RWPE1 (cell line): ENCODE data around the gene LEMD2.

Experiments used
- CTCF ChIA-PET: fragments of 350-600 bp; sonication (Branson Sonifier 250); formaldehyde crosslinking; extraction: SDS; loops from one replicate; lab custom pipeline; 2021; lab: Yijun Ruan, JAX
- POLR2A ChIA-PET: fragments of 400-600 bp; formaldehyde crosslinking; extraction: SDS; loops from one replicate; lab custom pipeline; 2020; ENCODE audit warnings: antibody characterized with exemption; ENCODE audit not compliant: low non-redundant PET; lab: Yijun Ruan, JAX
- DNase-seq: peaks from one replicate; pipeline ENCODE4 v3.0.0; 2012; ENCODE audit warnings: low spot score
- H3K27ac ChIP-seq: fragments of 450-650 bp; 2 replicates; pipeline ENCODE4 v1.5.1; 2017
- TF ChIP-seq, protein P1 (sequence below): fragments of 450-650 bp; conservative IDR thresholded peaks from 2 replicates; pipeline ENCODE4 v1.5.1; 2017; ENCODE audit warnings: low read depth, mild to moderate bottlenecking

LEMD2 gene

DNA sequence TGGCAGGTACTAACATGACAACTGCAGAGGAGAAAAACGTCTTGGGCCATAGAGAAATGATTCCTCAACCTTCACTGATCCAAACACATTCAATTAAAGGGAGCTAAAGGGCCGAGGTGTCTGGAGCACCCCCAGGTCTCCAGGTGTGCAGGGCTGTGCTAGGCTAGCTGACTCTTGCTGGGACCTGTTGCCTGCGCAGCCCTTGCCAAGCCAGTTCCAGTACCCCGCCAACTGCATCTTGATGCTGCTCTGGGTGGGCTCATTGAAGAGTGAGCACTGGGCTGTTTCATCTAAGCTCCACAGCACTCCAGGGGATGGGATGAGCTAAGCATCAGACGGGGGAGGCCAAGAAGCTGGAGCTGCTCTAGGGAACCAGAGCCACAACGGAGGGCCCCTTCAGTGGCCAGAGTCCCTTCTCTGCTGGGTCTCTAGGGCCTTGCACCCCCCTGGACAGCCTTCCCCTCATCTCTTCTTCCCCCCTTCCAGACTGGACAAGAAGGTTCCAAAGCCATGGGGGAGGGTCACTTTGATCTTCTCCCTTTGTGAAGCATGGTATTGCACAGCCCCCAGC lies 15.9 kb downstream of the LEMD2 start:
- no peak for DNase-seq
- TF ChIP-seq, protein P1, sequence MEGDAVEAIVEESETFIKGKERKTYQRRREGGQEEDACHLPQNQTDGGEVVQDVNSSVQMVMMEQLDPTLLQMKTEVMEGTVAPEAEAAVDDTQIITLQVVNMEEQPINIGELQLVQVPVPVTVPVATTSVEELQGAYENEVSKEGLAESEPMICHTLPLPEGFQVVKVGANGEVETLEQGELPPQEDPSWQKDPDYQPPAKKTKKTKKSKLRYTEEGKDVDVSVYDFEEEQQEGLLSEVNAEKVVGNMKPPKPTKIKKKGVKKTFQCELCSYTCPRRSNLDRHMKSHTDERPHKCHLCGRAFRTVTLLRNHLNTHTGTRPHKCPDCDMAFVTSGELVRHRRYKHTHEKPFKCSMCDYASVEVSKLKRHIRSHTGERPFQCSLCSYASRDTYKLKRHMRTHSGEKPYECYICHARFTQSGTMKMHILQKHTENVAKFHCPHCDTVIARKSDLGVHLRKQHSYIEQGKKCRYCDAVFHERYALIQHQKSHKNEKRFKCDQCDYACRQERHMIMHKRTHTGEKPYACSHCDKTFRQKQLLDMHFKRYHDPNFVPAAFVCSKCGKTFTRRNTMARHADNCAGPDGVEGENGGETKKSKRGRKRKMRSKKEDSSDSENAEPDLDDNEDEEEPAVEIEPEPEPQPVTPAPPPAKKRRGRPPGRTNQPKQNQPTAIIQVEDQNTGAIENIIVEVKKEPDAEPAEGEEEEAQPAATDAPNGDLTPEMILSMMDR: no peak
- ChIA-PET CTCF (interaction anchor here (0.6 to 5.4 kb wide), 5 partner anchors 11 to 383 kb away, joined by 3 to 41 read pairs (median 18); no protein-coding TSS in a partner anchor), POLR2A (no interaction called here)
- peak overlapping the region; percentile 94 for H3K27ac ChIP-seq

DNA sequence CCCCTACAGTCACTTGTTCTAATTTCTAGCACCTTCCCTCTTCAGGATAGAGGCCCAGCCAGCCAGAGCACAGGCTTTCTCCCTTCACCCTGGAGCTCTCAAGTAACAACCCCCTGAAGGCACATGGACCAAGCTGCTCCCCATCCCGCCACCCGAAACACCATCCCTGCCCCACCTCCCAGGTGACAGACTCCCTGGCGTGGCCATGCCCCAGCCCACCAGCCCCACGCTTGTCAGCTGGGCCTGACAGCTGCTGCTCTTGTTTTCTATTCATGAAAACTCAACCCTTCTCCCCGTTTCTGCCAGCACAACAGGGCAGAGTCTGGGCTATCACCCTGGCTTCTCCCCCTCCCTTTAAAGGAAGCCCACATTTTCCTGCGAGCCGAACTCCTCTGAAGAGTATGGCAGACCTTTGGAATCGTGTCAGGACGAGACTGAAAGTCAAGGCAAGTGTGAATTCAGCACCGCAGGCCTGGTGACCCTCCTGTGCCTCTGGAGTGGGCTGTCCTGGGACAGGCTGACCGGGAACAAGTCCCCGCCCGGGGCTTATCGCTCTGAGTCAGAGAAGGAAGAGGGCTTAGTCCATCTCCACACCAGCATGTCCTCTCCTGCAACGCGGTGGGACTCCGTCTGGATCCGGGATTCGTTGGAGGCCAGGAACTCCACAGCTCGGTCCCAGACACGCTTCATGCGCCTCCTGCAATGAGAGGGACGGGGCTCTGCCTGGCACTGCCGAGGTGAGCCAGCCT lies 16.7 kb downstream of the LEMD2 start:
- ChIA-PET CTCF (interaction anchor here (0.6 to 5.4 kb wide), 16 partner anchors 9 to 394 kb away, joined by 3 to 41 read pairs (median 6); partner anchors contain the start of gene IP6K3), POLR2A (no interaction called here)
- no peak for DNase-seq
- TF ChIP-seq, protein P1: no peak
- H3K27ac ChIP-seq: peak overlapping the region; percentile 94

DNA sequence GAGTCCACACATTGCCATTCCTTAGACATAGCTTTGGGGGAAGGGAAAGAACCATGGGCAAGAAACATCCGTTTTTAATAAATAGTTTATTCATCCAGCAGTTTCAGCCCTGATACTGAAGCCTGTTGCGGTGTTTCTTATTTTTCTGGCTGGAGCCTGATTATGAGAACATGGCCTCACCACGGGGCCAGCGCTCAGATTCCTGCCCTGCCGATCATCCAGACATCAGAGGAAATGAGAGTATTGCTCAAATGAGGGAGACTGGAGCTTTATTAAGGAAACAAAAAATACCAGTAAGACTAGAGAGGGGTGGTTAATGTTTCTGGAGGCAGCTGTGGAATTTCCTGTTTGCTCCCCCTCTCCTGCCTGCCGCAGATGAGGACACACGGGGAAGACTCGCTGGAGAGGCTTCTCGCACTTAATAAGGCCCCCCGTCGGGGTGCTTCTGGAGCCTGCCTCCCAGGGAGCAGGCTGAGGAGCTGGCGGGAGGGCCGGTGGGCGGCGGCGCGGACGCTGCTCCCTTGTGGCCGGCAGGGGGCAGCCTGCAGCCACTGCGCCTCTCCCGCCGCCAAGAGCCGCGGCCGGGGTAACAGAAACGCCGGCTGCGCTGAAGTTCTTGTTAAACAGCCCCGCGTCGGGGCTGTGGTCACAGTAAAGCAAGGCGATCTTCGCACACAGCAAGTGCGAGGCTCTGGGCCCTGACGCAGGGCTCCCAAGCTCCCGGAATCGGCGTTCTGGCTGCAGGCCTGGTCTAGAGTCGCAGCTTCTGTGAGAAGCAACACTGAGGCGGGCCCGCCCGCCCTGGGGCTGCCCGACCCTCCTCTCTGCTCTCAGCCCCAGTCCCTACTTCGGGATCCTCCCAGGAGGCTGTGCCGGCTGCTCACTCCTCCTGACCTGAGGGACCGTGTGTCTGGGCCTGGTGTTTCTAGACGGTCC lies 17.5 kb downstream of the LEMD2 start:
- ChIA-PET POLR2A (no interaction called here), CTCF (interaction anchor here (0.6 to 5.4 kb wide), 28 partner anchors 9 to 456 kb away, joined by 3 to 41 read pairs (median 4); partner anchors contain the start of genes IP6K3 and UQCC2)
- TF ChIP-seq, protein P1: peak; percentile 94
- DNase-seq: peak; percentile 69
- peak overlapping the region; percentile 94 for H3K27ac ChIP-seq

DNA sequence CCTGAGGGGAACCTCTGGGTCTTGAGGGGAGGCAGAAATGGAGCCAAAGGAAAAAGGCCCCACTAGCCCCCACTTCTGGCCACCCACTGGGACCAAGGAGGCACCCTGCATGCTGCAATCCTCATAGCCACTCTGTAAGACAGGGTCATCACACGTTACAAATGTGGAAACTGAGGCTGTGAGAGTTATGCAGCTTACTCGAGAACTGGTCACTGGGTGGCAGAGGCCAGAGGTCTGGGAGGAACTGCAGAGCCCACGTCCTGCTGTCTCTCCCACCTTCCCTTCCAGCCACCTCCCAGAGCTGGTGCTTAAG lies 18.1 kb downstream of the LEMD2 start:
- POLR2A ChIA-PET: no interaction called here
- TF ChIP-seq, protein P1: no peak
- H3K27ac ChIP-seq: peak overlapping the region; percentile 94
- no peak for DNase-seq
- CTCF ChIA-PET: interaction anchor here (0.7 to 5.4 kb wide), 24 partner anchors 9 to 456 kb away, joined by 3 to 41 read pairs (median 4); partner anchors contain the start of genes IP6K3 and UQCC2

DNA sequence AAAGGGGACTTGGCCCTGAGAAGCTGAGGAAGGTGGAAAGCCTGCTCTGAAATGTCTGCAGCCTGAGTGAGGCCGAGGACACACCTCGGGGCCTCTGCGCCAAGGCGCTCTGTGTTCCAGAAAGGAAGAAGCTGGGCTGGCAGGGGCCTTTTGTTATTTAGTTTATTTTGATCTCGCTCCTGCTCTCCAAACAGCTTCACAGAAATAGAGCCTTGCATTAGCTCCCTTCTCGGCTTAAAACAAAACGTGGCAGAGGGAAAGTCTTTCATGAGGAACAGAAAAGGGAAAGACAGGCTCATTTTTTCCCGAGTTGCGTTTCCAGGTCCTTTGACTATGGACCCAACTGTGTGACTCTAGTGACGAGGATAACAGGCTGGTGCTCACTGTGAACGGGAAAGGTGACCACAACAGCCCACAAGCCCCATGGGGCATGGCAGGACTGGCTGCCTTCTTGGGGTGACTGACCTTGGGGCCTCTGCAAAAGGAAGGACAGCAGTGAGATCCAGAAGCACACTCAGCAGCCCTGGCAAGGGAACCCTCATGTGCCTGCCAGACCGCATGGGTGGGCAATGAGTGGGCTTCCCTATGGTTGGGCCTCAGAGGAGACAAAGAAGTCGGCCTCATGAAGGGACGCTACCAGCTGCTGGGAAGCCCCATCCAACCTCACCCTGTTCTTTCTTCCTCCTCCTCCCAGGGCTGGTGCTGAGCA lies 18.7 kb downstream of the LEMD2 start:
- TF ChIP-seq, protein P1: no peak
- no peak for DNase-seq
- ChIA-PET CTCF (interaction anchor here (0.5 to 5.4 kb wide), 9 partner anchors 8 to 611 kb away, joined by 3 to 41 read pairs (median 5); partner anchors contain the start of gene UQCC2), POLR2A (interaction anchor here (1.1 kb wide), 1 partner anchor 59 kb away, joined by 4 read pairs; the partner anchor contains the start of gene UQCC2)
- peak overlapping the region; percentile 94 for H3K27ac ChIP-seq
